GM12878 (cell line): ENCODE results near the gene C1orf35. TPM values are rescaled to one million over a fixed set of nuclear protein-coding genes. Genes with fewer than 3 reads are reported as not detected.

Experiments used
- CBFB ChIP-seq: IDR thresholded peaks from 2 replicates; pipeline ENCODE4 v1.6.1; 2016; ENCODE audit warnings: antibody characterized with exemption, low read depth
- IRF4 ChIP-seq: IDR thresholded peaks from 2 replicates; pipeline ENCODE4 v1.6.1; 2011; ENCODE audit warnings: low read depth, low read length
- POLR2AphosphoS2 ChIP-seq: IDR thresholded peaks from 2 replicates; pipeline ENCODE4 v1.6.1; 2011; ENCODE audit warnings: low read depth, mild to moderate bottlenecking, low read length, improper control_type of control experiment, moderate library complexity
- RAD51 ChIP-seq: fragments of 450-650 bp; IDR thresholded peaks from 2 replicates; pipeline ENCODE4 v1.6.1; 2016; ENCODE audit warnings: moderate library complexity, mild to moderate bottlenecking, inconsistent platforms
- RBBP5 ChIP-seq: fragments of 200-600 bp; sonication (generic); conservative IDR thresholded peaks from 2 replicates; pipeline ENCODE4 v1.6.1; 2016
- polyA plus RNA-seq, 11 experiments: library from polyadenylated mRNA; depleted of rRNA in 4 of 11; unstranded in 6 of 11; stranded (reverse) in 5 of 11; fragments of >200 nt; fragmentation: Nextera tagmentation in 4 of 11; fragmentation: Illumina TruSeq in 1 of 11; extraction: Ambion mirVana in 4 of 11; extraction: Trizol in 1 of 11; gene quantifications; 1 replicate in 1 of 11; 2 replicates in 10 of 11; pipeline versions ENCODE4 v1.2.1 to v1.2.3, GENCODE V29; 2011 to 2016; ENCODE audit warnings: inconsistent platforms in 2 of 11, missing spikeins in 2 of 11, low read depth in 1 of 11
- total RNA-seq, 4 experiments: library from RNA; depleted of rRNA in 3 of 4; stranded (reverse); fragments of >200 nt in 3 of 4; fragmentation: Illumina TruSeq in 1 of 4; extraction: Trizol in 1 of 4; gene quantifications; 2 replicates each; pipeline versions ENCODE4 v1.2.1 to v1.2.3, GENCODE V29; 2013 to 2021
- TF ChIP-seq, protein P1 (sequence below): fragments of 450-650 bp; IDR thresholded peaks from 2 replicates; pipeline ENCODE4 v1.6.1; 2017; ENCODE audit warnings: mild to moderate bottlenecking, low read depth, inconsistent platforms; ENCODE audit not compliant: poor library complexity, severe bottlenecking
- TF ChIP-seq, protein P2 (sequence below): IDR thresholded peaks from 2 replicates; pipeline ENCODE4 v1.6.1; 2012; ENCODE audit warnings: mild to moderate bottlenecking, low read depth, low read length
- TF ChIP-seq, protein P3 (sequence below), 3 experiments: IDR thresholded peaks in 2 of 3; conservative IDR thresholded peaks in 1 of 3; 2 replicates each; pipeline ENCODE4 v1.5.1; 2011; ENCODE audit warnings: low read depth in 3 of 3, low read length in 3 of 3, mild to moderate bottlenecking in 3 of 3, control low read depth in 2 of 3, moderate library complexity in 2 of 3, inconsistent platforms in 1 of 3, mixed read lengths in 1 of 3; ENCODE audit not compliant: control insufficient read depth in 2 of 3, insufficient read depth in 1 of 3; ENCODE audit errors: extremely low read depth in 1 of 3
- TF ChIP-seq, protein P4 (sequence below): fragments of 450-650 bp; IDR thresholded peaks from 2 replicates; pipeline ENCODE4 v1.6.1; 2016; ENCODE audit warnings: mild to moderate bottlenecking, moderate library complexity, borderline replicate concordance

Gene C1orf35
- total and polyA plus RNA-seq, 10 of the 15 experiments (the other 5 are each of a cell fraction or from before 2014, with no cell fraction given): 2.5 to 27.0 (median 10.6) TPM

DNA sequence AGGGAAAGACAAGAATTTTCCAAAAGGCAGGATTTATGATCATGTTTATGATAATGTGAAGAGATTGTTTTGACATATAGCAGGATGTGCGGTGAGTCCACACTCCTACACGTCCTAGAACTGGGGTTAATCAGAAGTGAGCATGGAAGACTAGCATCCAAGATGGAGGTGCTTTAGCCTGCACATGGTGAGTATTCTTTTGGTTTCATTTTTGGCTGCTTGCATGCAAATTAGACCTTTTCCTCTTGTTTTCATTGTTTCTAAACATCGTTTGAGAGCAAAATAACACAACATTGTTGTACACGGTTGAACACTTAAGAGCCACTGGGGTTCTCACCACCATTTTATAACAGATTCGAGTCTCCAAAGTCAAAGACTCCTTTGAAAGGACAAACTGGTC lies 22.1 kb upstream of the C1orf35 start (continued):
- TF ChIP-seq, protein P1, sequence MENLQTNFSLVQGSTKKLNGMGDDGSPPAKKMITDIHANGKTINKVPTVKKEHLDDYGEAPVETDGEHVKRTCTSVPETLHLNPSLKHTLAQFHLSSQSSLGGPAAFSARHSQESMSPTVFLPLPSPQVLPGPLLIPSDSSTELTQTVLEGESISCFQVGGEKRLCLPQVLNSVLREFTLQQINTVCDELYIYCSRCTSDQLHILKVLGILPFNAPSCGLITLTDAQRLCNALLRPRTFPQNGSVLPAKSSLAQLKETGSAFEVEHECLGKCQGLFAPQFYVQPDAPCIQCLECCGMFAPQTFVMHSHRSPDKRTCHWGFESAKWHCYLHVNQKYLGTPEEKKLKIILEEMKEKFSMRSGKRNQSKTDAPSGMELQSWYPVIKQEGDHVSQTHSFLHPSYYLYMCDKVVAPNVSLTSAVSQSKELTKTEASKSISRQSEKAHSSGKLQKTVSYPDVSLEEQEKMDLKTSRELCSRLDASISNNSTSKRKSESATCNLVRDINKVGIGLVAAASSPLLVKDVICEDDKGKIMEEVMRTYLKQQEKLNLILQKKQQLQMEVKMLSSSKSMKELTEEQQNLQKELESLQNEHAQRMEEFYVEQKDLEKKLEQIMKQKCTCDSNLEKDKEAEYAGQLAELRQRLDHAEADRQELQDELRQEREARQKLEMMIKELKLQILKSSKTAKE: no peak
- TF ChIP-seq, protein P2, sequence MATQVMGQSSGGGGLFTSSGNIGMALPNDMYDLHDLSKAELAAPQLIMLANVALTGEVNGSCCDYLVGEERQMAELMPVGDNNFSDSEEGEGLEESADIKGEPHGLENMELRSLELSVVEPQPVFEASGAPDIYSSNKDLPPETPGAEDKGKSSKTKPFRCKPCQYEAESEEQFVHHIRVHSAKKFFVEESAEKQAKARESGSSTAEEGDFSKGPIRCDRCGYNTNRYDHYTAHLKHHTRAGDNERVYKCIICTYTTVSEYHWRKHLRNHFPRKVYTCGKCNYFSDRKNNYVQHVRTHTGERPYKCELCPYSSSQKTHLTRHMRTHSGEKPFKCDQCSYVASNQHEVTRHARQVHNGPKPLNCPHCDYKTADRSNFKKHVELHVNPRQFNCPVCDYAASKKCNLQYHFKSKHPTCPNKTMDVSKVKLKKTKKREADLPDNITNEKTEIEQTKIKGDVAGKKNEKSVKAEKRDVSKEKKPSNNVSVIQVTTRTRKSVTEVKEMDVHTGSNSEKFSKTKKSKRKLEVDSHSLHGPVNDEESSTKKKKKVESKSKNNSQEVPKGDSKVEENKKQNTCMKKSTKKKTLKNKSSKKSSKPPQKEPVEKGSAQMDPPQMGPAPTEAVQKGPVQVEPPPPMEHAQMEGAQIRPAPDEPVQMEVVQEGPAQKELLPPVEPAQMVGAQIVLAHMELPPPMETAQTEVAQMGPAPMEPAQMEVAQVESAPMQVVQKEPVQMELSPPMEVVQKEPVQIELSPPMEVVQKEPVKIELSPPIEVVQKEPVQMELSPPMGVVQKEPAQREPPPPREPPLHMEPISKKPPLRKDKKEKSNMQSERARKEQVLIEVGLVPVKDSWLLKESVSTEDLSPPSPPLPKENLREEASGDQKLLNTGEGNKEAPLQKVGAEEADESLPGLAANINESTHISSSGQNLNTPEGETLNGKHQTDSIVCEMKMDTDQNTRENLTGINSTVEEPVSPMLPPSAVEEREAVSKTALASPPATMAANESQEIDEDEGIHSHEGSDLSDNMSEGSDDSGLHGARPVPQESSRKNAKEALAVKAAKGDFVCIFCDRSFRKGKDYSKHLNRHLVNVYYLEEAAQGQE: no peak
- TF ChIP-seq RAD51: no peak
- TF ChIP-seq POLR2AphosphoS2: no peak
- no peak for TF ChIP-seq RBBP5
- TF ChIP-seq, protein P3, sequence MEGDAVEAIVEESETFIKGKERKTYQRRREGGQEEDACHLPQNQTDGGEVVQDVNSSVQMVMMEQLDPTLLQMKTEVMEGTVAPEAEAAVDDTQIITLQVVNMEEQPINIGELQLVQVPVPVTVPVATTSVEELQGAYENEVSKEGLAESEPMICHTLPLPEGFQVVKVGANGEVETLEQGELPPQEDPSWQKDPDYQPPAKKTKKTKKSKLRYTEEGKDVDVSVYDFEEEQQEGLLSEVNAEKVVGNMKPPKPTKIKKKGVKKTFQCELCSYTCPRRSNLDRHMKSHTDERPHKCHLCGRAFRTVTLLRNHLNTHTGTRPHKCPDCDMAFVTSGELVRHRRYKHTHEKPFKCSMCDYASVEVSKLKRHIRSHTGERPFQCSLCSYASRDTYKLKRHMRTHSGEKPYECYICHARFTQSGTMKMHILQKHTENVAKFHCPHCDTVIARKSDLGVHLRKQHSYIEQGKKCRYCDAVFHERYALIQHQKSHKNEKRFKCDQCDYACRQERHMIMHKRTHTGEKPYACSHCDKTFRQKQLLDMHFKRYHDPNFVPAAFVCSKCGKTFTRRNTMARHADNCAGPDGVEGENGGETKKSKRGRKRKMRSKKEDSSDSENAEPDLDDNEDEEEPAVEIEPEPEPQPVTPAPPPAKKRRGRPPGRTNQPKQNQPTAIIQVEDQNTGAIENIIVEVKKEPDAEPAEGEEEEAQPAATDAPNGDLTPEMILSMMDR (IDR thresholded peaks at IDR 0.05 in 2 of 3, conservative IDR thresholded peaks at IDR 0.05 in 1 of 3; ENCODE audit: control insufficient read depth in 2 of 3, extremely low read depth in 1 of 3, insufficient read depth in 1 of 3, low read depth in 3 of 3, low read length in 3 of 3): no peak
- no peak for TF ChIP-seq IRF4
- no peak for TF ChIP-seq CBFB
- TF ChIP-seq, protein P4, sequence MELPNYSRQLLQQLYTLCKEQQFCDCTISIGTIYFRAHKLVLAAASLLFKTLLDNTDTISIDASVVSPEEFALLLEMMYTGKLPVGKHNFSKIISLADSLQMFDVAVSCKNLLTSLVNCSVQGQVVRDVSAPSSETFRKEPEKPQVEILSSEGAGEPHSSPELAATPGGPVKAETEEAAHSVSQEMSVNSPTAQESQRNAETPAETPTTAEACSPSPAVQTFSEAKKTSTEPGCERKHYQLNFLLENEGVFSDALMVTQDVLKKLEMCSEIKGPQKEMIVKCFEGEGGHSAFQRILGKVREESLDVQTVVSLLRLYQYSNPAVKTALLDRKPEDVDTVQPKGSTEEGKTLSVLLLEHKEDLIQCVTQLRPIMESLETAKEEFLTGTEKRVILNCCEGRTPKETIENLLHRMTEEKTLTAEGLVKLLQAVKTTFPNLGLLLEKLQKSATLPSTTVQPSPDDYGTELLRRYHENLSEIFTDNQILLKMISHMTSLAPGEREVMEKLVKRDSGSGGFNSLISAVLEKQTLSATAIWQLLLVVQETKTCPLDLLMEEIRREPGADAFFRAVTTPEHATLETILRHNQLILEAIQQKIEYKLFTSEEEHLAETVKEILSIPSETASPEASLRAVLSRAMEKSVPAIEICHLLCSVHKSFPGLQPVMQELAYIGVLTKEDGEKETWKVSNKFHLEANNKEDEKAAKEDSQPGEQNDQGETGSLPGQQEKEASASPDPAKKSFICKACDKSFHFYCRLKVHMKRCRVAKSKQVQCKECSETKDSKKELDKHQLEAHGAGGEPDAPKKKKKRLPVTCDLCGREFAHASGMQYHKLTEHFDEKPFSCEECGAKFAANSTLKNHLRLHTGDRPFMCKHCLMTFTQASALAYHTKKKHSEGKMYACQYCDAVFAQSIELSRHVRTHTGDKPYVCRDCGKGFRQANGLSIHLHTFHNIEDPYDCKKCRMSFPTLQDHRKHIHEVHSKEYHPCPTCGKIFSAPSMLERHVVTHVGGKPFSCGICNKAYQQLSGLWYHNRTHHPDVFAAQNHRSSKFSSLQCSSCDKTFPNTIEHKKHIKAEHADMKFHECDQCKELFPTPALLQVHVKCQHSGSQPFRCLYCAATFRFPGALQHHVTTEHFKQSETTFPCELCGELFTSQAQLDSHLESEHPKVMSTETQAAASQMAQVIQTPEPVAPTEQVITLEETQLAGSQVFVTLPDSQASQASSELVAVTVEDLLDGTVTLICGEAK: no peak
